GM12872 (cell line): ENCODE results near the gene UBA1.

ENCODE experiments used
- CTCF ChIP-seq: IDR thresholded peaks from 3 replicates; pipeline ENCODE4 v1.5.1; 2011; ENCODE audit warnings: low read depth, mild to moderate bottlenecking, low read length, moderate library complexity; ENCODE audit not compliant: insufficient read depth

The UBA1 gene

GRCh38 chrX:47178337-47178736 lies 15.3 kb upstream of the UBA1 start:
- no peak for TF ChIP-seq CTCF

- TF ChIP-seq CTCF, result no peak
Measured at GRCh38 chrX:47179221-47179927, 14.3 kb upstream of the UBA1 start.

GRCh38 chrX:47179928-47180255 lies 13.7 kb upstream of the UBA1 start:
- TF ChIP-seq CTCF, result no peak

- TF ChIP-seq CTCF, result no peak
Measured at GRCh38 chrX:47180346-47180745, 13.3 kb upstream of the UBA1 start.

GRCh38 chrX:47181301-47181700 lies 12.3 kb upstream of the UBA1 start:
- TF ChIP-seq CTCF, result no peak

- TF ChIP-seq CTCF, result no peak
Measured at GRCh38 chrX:47182106-47182700, 11.4 kb upstream of the UBA1 start.

- no peak for TF ChIP-seq CTCF
Measured at GRCh38 chrX:47184486-47184885, 9.1 kb upstream of the UBA1 start.

- TF ChIP-seq CTCF, result no peak
Measured at GRCh38 chrX:47185241-47185640, 8.4 kb upstream of the UBA1 start.
